ENCODE measurements around the gene CYB561D2. TPM values are rescaled to one million over a fixed set of nuclear protein-coding genes. Genes with fewer than 3 reads are reported as not detected.
A peak's percentile ranks its signal among the peaks of the same experiment; 100 is the strongest.

CYB561D2 gene
- total and polyA plus RNA-seq, 9 of the 15 experiments (the other 6 are each of a cell fraction or from before 2014, with no cell fraction given): 4.2 to 16.6 (median 9.4) TPM

- TF ChIP-seq SAP30 (IDR thresholded peaks at IDR 0.05; ENCODE audit: borderline replicate concordance, insufficient read depth, low read depth, low read length, poor library complexity, severe bottlenecking) (peak; percentile 65), BMI1 (IDR thresholded peaks at IDR 0.05; ENCODE audit: low read length) (no peak), AFF1 (IDR thresholded peaks at IDR 0.05; ENCODE audit: low read depth in 1 of 2, partially characterized antibody in 2 of 2) (no peak), ZBTB9 (CRISPR knock-in tag; IDR thresholded peaks at IDR 0.05) (no peak), RUNX1 (IDR thresholded peaks at IDR 0.05; ENCODE audit: low read depth) (no peak), PKNOX1 (IDR thresholded peaks at IDR 0.05) (peak; percentile 32; the same call in 1 of the 2 replicates), ATF3 (IDR thresholded peaks at IDR 0.05) (peak; percentile 95), ATF3 (CRISPR knock-in tag; conservative IDR thresholded peaks at IDR 0.05) (peak; percentile 77; the same call in 1 of the 2 replicates), SFPQ (IDR thresholded peaks at IDR 0.05; ENCODE audit: low read depth, low read length) (no peak), NCOA2 (IDR thresholded peaks at IDR 0.05; ENCODE audit: partially characterized antibody in 2 of 2) (no peak), CCNT2 (IDR thresholded peaks at IDR 0.05; ENCODE audit: borderline replicate concordance, extremely low read depth, insufficient read length, low read depth, low read length) (peak; percentile 78), TAF1 (IDR thresholded peaks at IDR 0.05; ENCODE audit: control insufficient read depth, extremely low read depth, insufficient read depth, low read length, severe bottlenecking) (peak; percentile 44), TRIM25 (IDR thresholded peaks at IDR 0.05; ENCODE audit: borderline replicate concordance) (no peak)
Measured at GRCh38 chr3:50337175-50337861, 13.3 kb upstream of the CYB561D2 start (continued).
